GM10266 (cell line): ENCODE measurements around the gene SYT2.

Source experiments
- DNase-seq: peaks from one replicate; pipeline ENCODE4 v3.0.0; 2012; ENCODE audit errors: extremely low spot score
- TF ChIP-seq, protein P1 (sequence below): IDR thresholded peaks from 2 replicates; pipeline ENCODE4 v1.5.1; 2012; ENCODE audit warnings: mild to moderate bottlenecking, low read depth; ENCODE audit not compliant: control insufficient read depth, insufficient read depth; ENCODE audit errors: missing control alignments

The SYT2 gene

DNA sequence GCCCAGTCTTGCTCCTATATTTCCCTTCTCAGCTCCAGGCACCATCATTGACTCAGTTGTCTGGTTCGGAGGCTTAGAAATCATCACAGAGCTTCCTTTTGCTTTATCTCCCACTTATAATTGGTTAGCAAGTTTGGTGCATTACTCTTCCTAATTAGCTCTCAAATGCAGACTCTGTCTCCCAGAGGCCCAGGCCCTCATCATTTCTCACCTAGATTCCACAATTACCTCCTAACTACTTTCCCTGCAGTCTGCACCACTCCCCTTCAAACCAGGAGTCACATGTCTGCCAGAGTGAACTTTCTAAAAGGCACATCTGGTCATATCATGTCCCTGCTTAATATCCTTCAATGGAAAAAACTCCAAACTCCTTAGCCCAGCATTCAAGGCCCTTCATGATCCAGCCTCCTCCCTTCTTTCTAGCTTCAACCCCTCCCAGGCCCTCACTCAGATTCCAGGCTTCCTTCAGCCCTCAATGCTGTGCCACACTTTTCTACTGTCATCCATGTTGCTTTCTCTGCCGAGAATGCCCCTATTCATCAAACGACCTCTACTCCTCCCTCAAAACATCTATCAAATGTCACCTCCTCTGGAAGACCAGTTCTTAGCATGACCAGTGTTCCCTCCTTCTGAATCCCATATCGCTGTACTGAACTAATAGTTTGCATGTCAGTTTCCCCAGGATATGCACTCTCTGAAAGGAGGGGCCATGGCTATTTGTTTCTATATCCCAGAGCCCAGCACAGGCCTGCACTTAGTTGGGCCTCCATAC lies 30.7 kb downstream of the SYT2 start:
- DNase-seq = no peak
- TF ChIP-seq, protein P1, sequence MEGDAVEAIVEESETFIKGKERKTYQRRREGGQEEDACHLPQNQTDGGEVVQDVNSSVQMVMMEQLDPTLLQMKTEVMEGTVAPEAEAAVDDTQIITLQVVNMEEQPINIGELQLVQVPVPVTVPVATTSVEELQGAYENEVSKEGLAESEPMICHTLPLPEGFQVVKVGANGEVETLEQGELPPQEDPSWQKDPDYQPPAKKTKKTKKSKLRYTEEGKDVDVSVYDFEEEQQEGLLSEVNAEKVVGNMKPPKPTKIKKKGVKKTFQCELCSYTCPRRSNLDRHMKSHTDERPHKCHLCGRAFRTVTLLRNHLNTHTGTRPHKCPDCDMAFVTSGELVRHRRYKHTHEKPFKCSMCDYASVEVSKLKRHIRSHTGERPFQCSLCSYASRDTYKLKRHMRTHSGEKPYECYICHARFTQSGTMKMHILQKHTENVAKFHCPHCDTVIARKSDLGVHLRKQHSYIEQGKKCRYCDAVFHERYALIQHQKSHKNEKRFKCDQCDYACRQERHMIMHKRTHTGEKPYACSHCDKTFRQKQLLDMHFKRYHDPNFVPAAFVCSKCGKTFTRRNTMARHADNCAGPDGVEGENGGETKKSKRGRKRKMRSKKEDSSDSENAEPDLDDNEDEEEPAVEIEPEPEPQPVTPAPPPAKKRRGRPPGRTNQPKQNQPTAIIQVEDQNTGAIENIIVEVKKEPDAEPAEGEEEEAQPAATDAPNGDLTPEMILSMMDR = no peak

DNA sequence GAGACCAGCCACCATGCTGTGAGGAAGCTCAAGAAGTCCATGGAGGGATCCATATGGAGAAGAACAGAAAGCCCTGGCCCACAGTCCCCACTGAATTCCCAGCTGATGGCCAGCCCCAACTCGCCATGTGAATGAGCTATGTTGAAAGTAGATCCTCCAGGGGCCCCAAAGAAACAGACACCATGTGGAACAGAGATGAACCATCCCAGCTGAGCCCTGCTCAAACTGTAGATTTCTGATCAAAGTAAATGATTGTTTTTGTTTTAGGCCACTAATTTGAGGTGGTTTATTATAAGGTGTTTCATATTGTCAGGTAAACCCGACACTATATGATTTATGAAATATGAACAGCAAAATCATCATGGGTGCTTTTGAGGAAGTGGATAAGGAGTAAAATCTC lies 32.8 kb downstream of the SYT2 start:
- TF ChIP-seq, protein P1 = no peak

DNA sequence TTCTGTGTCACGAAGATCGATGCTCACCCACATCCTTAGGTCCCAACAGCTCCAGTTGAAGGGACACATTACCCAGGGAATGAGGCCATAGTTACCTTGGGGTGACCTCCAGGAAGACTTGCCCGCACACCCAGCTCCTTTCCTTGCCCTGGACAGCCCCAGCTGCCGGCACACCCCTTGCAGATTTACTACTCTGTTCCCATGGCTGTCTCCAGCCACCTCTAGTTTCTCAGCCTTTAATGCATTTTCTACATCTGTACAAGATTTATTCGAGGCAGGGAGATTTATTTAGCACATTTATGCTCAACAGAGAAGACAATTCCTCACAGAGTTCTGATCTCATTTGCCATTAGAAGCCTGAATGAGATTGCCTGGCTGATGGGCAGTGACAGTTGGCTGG lies 36.7 kb downstream of the SYT2 start:
- TF ChIP-seq, protein P1 = no peak
- DNase-seq = no peak

More for the DNA sequence above, 32.8 kb downstream of the SYT2 start:
- DNase-seq = no peak

DNA sequence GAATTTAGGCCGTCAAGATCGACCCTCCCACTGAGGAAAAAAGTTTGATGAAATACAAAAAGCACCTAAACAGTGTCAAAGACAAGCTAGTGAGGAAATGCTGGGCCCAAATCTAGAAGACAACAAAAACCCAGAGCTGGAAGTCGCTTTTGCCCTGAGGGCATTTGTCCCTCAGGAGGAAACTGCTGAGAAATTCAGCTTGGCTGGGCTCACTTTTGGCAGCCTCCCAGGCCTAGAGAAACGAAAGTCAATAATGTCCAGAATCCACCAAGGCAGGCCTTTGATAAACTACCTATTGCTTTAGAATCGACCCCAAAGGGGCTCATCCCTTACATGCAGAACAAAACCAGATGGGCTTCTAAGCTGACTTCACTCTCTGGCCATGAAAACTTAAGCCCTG lies 38.9 kb downstream of the SYT2 start:
- DNase-seq = no peak
- TF ChIP-seq, protein P1 = no peak

DNA sequence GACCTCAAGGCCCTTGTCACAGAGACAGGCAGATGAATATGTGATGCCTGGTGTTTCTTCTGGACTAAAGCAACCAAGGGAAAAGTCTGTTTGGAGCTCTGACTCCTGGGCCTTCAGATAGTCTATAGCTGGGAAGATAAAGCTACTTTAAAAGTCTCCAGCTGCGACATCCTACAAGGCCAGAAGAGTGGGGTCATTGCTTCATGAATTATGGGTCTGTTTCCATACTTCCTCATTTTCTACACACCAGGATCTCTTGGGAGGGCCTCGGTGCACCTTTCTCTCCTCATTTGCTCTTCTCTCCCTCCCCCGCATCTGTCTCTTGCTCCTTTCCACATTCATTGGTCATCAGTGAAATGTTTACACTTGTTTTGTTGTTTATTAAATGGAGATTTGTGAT lies 44.8 kb downstream of the SYT2 start:
- TF ChIP-seq, protein P1 = no peak
- DNase-seq = no peak

DNA sequence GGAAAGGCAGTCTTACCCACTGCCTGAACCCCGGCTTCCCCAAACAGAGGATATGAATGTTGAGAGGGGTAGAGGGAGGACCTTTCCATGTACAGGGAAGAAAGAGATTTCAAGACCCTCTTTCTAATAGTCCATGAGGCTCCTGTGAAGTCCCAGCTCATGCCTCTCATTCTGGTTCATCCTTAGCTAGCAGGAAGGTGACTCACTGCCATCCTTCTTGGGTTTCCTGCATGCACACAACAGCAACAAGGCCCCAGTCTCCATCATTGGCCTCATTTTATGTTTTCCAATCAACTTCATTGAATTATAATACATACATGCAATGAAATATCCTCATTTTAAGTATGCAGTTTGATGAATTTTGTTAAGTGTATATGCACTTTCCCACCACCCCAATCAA lies 46.2 kb downstream of the SYT2 start:
- DNase-seq = no peak
- TF ChIP-seq, protein P1 = no peak

DNA sequence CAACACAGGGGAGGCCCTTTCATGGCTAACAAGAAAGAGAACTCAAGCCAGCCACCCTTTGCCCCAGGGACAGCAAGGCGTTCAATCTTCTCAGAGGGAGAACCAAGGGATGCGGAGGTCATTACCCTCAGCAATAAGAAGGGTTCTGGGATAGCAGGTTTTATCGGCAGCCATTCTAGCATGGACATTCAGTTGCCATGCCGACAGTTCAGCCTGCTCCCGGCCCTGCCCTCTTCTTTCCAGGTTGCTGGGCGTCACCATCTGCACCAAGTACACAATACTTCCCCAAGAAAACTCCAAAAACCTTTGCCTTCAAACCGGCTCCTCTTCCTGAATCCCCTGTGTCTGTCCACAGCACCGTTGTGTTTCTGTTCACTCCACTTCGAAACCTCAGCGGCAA lies 47.1 kb downstream of the SYT2 start:
- DNase-seq = no peak
- TF ChIP-seq, protein P1 = no peak
